Activated naive CD4-positive, alpha-beta T cell treated with anti-CD3 and anti-CD28 coated beads for 36 hours (primary cell): ENCODE measurements around the gene TIMM17B. TPM values are rescaled to one million over a fixed set of nuclear protein-coding genes. Genes with fewer than 3 reads are reported as not detected.

ENCODE experiments used
- total RNA-seq, 2 experiments: library from RNA; stranded (reverse); gene quantifications; one replicate each; pipeline ENCODE4 v1.2.3, GENCODE V29; 2021

Gene TIMM17B
- total RNA-seq, 2 experiments from 2014 or later: 88.0 to 94.9 TPM

Other genes starting within 250 kb of the TIMM17B start
- gene WAS, start 214.0 kb downstream of the TIMM17B start, total RNA-seq: 10 to 100 TPM; 76.1 to 77.8 TPM
- gene SUV39H1, start 201.0 kb downstream of the TIMM17B start, total RNA-seq: 10 to 100 TPM; 31.5 to 31.9 TPM
- not detected for gene GLOD5, start 136.0 kb downstream of the TIMM17B start, total RNA-seq
- gene GATA1, start 111.2 kb downstream of the TIMM17B start, total RNA-seq: not detected
- gene HDAC6, start 95.7 kb downstream of the TIMM17B start, total RNA-seq: 10 to 100 TPM; 91.1 to 99.4 TPM
- gene ERAS, start 71.3 kb downstream of the TIMM17B start, total RNA-seq: not detected
- gene PCSK1N, start 62.2 kb downstream of the TIMM17B start, total RNA-seq: 1 to 10 TPM; 1.7 to 1.9 TPM
- 10 to 100 TPM; 86.8 to 94.5 TPM for gene PQBP1, start 162 bp upstream of the TIMM17B start, total RNA-seq
- 10 to 100 TPM; 23.9 to 26.7 TPM for gene SLC35A2, start 13.9 kb upstream of the TIMM17B start, total RNA-seq
- 100 to 1,000 TPM; 634 to 648 TPM for gene PIM2, start 21.3 kb upstream of the TIMM17B start, total RNA-seq
- 10 to 100 TPM; 69.1 to 70.5 TPM for gene OTUD5, start 59.8 kb upstream of the TIMM17B start, total RNA-seq
- 1 to 10 TPM; 2.1 to 2.7 TPM for gene KCND1, start 74.1 kb upstream of the TIMM17B start, total RNA-seq
- 10 to 100 TPM; 64.8 to 73.1 TPM for gene GRIPAP1, start 104.5 kb upstream of the TIMM17B start, total RNA-seq
- gene TFE3, start 145.6 kb upstream of the TIMM17B start, total RNA-seq: 10 to 100 TPM; 34.7 to 35.5 TPM
- gene CCDC120, start 161.2 kb upstream of the TIMM17B start, total RNA-seq: 1 to 10 TPM; 2.1 to 2.2 TPM
- 10 to 100 TPM; 14.5 to 14.8 TPM for gene PRAF2, start 176.2 kb upstream of the TIMM17B start, total RNA-seq
- 10 to 100 TPM; 17.9 to 22.5 TPM for gene WDR45, start 182.1 kb upstream of the TIMM17B start, total RNA-seq
- gene GPKOW, start 226.0 kb upstream of the TIMM17B start, total RNA-seq: 10 to 100 TPM; 18.6 to 19.9 TPM